Hematopoietic multipotent progenitor cell treated with erythropoietin and hydrocortisone succinate and interleukin-3 and kit ligand, for 15 days (in vitro differentiated cells): ENCODE measurements around the gene PLOD1.
A peak's percentile ranks its signal among the peaks of the same experiment; 100 is the strongest.
"Not testable (repeated sequence)": the region's sequence is repeated elsewhere in the genome, so short reads cannot be mapped to it uniquely, and the experiment has no call there.

Source experiments
- DNase-seq: peaks from one replicate; pipeline ENCODE4 v3.0.0-alpha.2; 2015; ENCODE audit warnings: low spot score

PLOD1 gene

GRCh38 chr1:11939794-11940193 lies 5.3 kb downstream of the PLOD1 start:
- DNase-seq: not testable (repeated sequence)

GRCh38 chr1:11940260-11940921 lies 5.9 kb downstream of the PLOD1 start:
- DNase-seq: no peak

- DNase-seq: no peak
Measured at GRCh38 chr1:11942280-11942679, 7.8 kb downstream of the PLOD1 start.

- DNase-seq: no peak
Measured at GRCh38 chr1:11943619-11944018, 9.1 kb downstream of the PLOD1 start.

GRCh38 chr1:11944358-11944931 lies 9.9 kb downstream of the PLOD1 start:
- DNase-seq: no peak

- no peak for DNase-seq
Measured at GRCh38 chr1:11946647-11947046, 12.1 kb downstream of the PLOD1 start.

GRCh38 chr1:11948822-11949458 lies 14.4 kb downstream of the PLOD1 start:
- peak; percentile 30 for DNase-seq

GRCh38 chr1:11951901-11952300 lies 17.4 kb downstream of the PLOD1 start:
- DNase-seq: no peak

GRCh38 chr1:11952455-11953109 lies 18.1 kb downstream of the PLOD1 start:
- no peak for DNase-seq

- no peak for DNase-seq
Measured at GRCh38 chr1:11955221-11955620, 20.7 kb downstream of the PLOD1 start.

GRCh38 chr1:11957398-11957797 lies 22.9 kb downstream of the PLOD1 start:
- no peak for DNase-seq

- no peak for DNase-seq
Measured at GRCh38 chr1:11957897-11958296, 23.4 kb downstream of the PLOD1 start.

GRCh38 chr1:11960276-11960675 lies 25.8 kb downstream of the PLOD1 start:
- DNase-seq: no peak

GRCh38 chr1:11960715-11961114 lies 26.2 kb downstream of the PLOD1 start:
- no peak for DNase-seq

- DNase-seq: no peak
Measured at GRCh38 chr1:11961230-11961629, 26.7 kb downstream of the PLOD1 start.

GRCh38 chr1:11963622-11964021 lies 29.1 kb downstream of the PLOD1 start:
- DNase-seq: no peak

GRCh38 chr1:11964656-11965055 lies 30.1 kb downstream of the PLOD1 start:
- DNase-seq: no peak

- peak; percentile 58 for DNase-seq
Measured at GRCh38 chr1:11967028-11967547, 32.6 kb downstream of the PLOD1 start.

- no peak for DNase-seq
Measured at GRCh38 chr1:11970441-11971185, 36.1 kb downstream of the PLOD1 start.

GRCh38 chr1:11977625-11978024 lies 43.1 kb downstream of the PLOD1 start:
- no peak for DNase-seq

- DNase-seq: no peak
Measured at GRCh38 chr1:11978301-11978700, 43.8 kb downstream of the PLOD1 start.
